Sciatic nerve (tissue), 2 donors: ENCODE results near the gene GORAB. TPM values are rescaled to one million over a fixed set of nuclear protein-coding genes. Genes with fewer than 3 reads are reported as not detected.

ENCODE experiments used
- ATAC-seq: fragments of 200-7000 bp; cut with Tn5 transposase; one replicate; pipeline ENCODE4 v1.9.1; 2020; ENCODE audit warnings: mild to moderate bottlenecking, moderate library complexity
- DNase-seq: peaks from one replicate; pipeline ENCODE4 v3.0.0-alpha.2; 2020; ENCODE audit warnings: low spot score
- intact Hi-C: fragments of 100-400 bp; cut with DNase I; formaldehyde crosslinking; loops from one replicate; pipeline ENCODE4 v1.14.2; 2022
- total RNA-seq: library from RNA; stranded (reverse); fragmentation: NEBNext Ultra II Directional; extraction: Animal tissue kit (Norgen Biotek cat#: 25700); gene quantifications from one replicate; pipeline ENCODE4 v1.2.1, GENCODE V29; 2021
- donor health status: DM: no; HTN: no; CAD: no.
- donor health status: DM: no; HTN: no; CAD: no.

The GORAB gene
- 15.3 TPM for total RNA-seq

GRCh38 chr1:170531758-170532657 lies at the start of gene GORAB:
Gene GORAB (plus strand): TSS chr1:170532166. CDS start chr1:170532224, 58 bp downstream.
- intact Hi-C loops = no loop called here
- peak; percentile 98 for ATAC-seq
- peak; percentile 92 for DNase-seq

DNA sequence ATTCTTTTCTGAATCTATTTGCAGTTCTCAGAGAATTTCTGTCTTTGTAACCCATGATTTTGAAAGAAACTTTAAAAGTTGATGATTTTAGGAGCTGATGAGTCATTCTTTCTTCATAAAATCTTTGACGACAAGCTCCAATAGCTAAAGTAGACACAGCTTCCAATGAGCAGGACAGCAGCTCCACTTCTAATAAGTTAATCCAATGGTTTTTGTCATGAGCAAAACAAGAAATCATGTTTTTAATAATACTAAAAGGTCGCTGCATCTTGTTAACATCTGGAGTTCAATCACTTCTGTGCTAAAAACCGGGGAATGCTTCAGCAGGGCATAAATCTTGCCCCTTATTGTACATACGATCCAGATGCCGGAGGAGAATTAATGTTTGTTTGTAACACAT lies 48.9 kb upstream of the GORAB start:
- intact Hi-C loops = loop anchor here (5.0 kb wide), 1 partner anchor 556 kb away; no protein-coding TSS in a partner anchor
- ATAC-seq = no peak
- no peak for DNase-seq

- DNase-seq (no peak), ATAC-seq (no peak)
- intact Hi-C loops = no loop called here
Measured at GRCh38 chr1:170487503-170487902, 44.5 kb upstream of the GORAB start.

- ATAC-seq = no peak
Measured at GRCh38 chr1:170491291-170491690, 40.7 kb upstream of the GORAB start.

DNA sequence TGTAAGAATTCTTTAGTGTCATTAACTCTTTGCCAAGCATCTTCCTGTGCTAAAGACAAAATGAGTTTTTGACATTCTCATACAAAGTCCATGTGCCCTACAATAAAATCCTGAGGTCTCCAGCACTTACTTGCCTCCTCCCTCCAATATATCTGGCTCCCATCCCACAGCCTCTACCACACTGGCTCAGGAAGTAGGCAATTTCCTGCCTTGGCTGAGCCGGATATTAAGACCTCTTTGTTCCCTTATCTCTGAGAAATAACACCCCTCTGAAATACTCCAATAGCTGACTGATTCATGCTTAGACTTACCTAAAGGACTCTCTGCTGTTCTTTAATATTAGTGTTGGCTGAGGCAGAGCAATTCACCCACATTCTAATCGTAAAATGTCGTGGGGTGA lies 37.6 kb upstream of the GORAB start:
- intact Hi-C loops = no loop called here
- ATAC-seq (peak; percentile 56), DNase-seq (no peak)

More at GRCh38 chr1:170491291-170491690, 40.7 kb upstream of the GORAB start:
- no peak for DNase-seq
- intact Hi-C loops = no loop called here

DNA sequence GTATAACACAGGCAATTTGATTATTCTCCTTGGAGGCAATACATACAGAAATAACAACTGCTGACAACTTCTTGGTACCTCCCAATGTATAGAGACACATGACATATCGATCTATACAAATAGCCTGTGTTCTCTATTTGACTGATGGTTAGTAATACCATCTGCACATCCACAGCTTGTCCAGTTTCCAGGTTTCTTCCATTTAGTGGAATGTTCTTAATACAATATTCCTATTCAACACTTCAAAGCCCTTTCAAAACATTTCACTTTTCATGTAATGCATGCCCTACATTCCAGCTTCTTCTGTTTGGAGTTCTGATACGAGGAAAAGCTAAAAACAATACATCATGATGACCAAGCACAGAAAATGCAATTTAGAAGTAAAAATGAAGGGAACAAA lies 37.0 kb upstream of the GORAB start:
- intact Hi-C loops = no loop called here
- DNase-seq (no peak), ATAC-seq (no peak)

DNA sequence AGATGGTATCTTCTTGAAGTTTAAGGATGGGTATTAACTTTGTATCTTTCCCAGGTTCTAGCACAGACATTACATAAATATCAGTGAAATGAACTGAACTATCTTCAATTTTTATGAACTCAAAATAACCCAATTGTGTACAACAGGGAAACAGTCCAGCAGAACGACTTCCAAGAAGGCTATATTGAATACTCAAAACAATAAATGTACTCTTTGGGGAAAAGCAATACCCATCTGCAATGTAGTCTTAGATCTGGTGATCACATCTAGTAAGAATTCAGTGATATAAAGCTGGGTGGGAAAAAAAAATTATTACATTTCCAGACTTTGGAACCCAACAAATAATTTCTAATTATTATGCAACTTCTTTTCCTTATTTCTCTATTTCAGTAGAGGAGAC lies 33.1 kb upstream of the GORAB start:
- DNase-seq = no peak
- no peak for ATAC-seq
- intact Hi-C loops = no loop called here

DNA sequence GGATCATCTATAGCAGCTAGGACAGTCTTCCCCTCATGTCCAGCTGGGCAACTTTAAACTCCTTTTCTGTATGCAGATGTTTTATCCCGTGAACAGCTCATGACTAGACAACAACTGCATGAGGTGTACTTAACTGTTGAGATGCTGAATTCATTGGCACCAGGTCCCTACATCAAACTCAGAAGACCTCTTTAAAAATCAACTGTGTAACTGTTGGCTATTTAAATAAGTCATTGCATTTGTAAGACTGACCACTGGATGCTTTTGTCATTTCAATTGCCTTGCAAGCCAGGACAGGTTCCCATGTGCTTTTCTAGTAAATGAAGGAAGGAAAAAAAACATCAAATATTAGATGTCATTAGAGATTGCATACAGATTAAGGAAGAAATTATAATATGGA lies 28.3 kb upstream of the GORAB start:
- DNase-seq = no peak
- intact Hi-C loops = no loop called here
- ATAC-seq = no peak

DNA sequence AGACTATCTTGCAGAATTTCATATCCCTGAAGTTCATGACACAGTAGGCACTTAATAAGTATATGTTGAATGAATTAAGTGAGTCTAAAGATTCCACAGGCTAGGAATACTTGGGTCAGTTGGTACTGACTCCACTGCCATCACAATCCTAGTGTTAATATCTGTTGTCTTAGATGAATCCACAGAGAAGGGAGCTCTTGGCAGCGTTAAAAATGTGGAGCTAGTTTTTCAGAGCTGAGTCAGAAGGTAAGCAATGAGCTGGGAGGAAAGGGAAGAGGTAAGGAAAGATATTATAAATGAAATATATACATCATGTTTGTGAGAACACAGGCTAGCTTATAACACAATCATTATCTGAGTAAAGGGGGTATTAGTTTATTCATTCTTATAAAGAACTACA lies 21.8 kb upstream of the GORAB start:
- ATAC-seq (no peak), DNase-seq (no peak)
- intact Hi-C loops = no loop called here

- no peak for DNase-seq
- no peak for ATAC-seq
- intact Hi-C loops = no loop called here
Measured at GRCh38 chr1:170511038-170511437, 20.9 kb upstream of the GORAB start.

DNA sequence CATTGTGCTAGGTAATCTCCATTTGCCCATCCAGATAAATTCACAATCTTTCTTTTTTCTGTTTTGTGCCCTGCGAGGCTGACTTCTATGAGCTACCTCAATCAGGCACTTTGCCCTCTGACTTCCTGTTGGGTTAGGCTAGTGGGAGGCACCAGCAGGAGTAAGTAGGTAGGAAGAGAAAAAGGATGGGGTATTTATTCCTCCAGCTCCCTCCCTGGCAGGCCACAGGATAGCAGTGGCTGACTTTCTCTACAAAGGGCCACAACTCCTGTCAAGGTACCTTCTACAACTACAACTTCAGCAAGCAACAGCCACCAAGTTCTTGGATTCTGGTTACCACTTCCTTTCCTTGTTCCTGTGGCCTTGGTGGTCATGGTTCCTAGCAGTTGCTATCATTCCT lies 18.8 kb upstream of the GORAB start:
- intact Hi-C loops = no loop called here
- no peak for ATAC-seq
- no peak for DNase-seq

DNA sequence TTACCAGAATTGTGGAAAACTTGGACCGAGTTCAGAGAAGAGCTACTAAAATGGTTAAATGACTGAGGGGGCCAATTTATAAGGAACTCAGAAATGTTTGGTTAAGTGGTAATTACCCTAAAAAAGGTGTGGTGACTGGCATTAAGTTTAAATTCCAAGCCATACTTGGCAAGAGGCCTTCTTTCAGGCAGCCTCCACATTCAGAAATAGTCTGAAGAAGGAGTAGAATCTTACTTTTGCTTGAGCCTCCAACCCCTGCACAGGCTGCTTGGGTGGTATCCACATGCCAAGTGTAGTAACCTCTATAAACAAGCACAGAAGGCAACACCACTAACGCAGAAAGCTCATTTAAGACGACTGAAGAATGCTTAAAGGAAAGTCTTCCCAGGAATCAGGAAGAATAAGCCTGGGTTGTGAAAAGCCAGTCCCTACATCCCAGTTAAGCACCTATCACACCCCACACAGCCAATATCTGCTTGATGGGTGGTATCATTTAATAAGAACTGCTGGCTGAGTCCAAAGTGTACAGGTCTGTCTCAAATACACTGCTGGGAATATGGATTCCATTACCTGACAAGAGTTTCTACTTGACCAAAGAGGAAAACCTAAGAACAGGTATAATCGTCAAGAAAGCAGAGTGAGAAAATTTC lies 13.7 kb upstream of the GORAB start:
- intact Hi-C loops = no loop called here
- ATAC-seq (no peak), DNase-seq (no peak)

GRCh38 chr1:170518965-170519364 lies 13.0 kb upstream of the GORAB start:
- no peak for ATAC-seq
- intact Hi-C loops = no loop called here
- DNase-seq = no peak

DNA sequence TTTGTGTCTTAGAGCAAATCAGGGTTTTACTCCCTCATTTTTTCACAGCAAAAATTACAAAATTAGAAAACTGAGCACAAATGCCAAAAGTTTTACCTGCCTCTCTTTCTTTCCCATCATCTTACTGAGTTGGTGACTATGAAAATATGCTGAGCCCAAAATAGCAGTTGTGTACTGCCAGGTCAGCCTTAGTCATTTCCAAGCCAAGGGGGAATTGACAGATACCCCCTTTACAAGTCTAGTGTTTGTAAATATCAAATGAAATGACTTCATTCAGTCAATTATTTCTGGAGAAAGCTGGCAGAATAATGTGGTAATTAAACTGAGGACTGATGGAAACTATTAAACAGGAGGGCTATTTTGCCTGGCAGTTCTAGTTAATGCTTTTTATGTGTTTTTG lies 11.4 kb upstream of the GORAB start:
- DNase-seq (no peak), ATAC-seq (no peak)
- intact Hi-C loops = no loop called here

- ATAC-seq = no peak
- no peak for DNase-seq
- intact Hi-C loops = no loop called here
Measured at GRCh38 chr1:170521818-170522217, 10.1 kb upstream of the GORAB start.

DNA sequence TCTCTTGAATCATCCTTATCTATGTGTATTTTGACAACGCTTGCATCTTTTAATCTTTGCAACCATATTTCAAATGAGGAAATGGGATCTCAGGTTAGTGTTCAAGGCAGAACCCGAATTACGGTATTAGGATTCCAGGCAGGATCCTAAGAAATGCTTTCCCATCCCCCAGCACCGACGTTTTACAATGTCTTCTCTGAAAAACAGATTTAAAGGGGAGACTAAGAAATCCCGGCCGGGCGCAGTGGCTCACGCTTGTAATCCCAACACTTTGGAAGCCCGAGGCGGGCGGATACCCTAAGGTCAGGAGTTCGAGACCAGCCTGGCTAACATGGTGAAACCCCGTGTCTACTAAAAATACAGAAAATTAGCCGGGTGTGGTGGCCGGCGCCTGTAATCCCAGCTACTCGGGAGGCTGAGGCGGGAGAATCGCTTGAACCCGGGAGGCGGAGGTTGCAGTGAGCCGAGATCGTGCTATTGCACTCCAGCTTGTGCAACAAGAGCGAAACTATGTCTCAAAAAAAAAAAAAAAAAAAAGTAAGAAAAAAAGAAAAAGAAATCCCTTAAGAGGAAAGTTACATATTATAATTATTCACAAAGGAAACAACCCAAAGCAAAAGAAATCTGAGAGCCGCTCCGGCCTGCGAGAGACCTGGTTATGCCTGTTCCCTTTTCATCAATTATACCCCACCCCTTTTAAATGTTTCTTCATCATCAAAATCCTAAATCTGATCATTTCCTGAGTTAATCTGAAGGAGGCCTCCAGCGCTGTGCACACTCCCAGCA lies 801 bp upstream of the GORAB start:
- intact Hi-C loops = no loop called here
- ATAC-seq = peak; percentile 33
- DNase-seq = peak; percentile 58

- DNase-seq (no peak), ATAC-seq (no peak)
- intact Hi-C loops = no loop called here
Measured at GRCh38 chr1:170533298-170533697, 1.3 kb downstream of the GORAB start.

- ATAC-seq (no peak), DNase-seq (no peak)
- intact Hi-C loops = no loop called here
Measured at GRCh38 chr1:170534626-170535147, 2.7 kb downstream of the GORAB start.

DNA sequence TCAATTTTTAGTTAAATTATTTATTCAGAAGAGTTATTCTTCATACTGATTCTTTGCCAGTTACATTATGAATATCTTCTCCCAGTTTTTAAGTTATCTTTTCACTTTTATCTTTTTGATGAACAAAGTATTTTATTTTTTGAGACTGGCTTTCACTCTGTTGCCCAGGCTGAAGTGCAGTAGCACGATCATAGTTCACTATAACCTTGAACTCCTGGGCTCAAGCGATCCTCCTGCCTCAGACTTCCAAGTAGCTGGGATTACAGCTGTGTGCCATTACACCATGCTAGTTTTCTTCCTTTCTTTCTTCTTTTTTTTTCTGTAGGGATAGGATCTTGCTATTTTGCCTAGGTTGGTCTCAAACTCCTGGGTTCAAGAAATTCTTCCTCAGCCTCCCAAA lies 3.5 kb downstream of the GORAB start:
- ATAC-seq (no peak), DNase-seq (no peak)
- intact Hi-C loops = no loop called here
